LNCAP (cell line): Measurements from ENCODE around the gene NT5DC1.

Source experiments
- CTCF ChIP-seq: fragments of 450-650 bp; IDR thresholded peaks from 2 replicates; pipeline ENCODE4 v1.5.1; 2017; ENCODE audit warnings: mild to moderate bottlenecking

The NT5DC1 gene

DNA sequence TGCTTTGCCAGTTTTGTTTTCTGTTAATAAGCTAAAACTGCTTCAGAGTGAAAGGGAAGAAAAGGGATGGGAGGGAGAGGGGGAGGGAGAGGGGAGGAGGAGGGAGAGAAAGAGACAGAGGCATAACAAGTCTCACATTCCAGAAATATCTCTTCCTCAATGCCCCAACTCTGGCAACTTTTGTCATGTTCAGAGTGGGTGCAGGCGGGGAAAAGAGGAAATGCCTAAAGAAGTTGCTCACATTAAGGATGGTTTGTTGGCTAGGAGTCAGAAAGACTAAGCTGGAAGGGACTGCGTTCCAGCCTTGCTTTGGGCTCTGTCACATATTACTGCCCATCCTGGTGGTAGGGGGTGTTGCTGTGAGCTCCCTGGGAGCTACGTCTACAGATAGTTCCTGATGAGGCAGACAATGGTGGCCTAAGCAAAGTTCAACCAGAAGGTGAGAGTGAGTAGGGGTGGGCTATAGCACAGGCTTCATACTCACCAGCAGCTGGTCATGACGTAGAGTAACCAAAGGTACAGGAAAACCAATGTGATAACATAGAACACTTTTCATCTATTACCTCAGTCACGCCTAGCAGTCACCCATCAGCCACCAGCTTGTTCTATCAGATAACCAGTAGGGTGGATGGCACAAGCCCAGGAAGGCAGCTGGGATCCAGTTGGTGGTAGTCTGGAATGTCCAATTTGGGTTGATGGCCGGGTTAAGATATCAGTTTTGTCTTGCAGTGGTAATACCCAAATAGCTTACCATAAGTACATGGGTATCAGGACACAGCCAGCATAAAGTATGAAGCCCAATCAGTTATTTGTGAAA lies 151.1 kb downstream of the NT5DC1 start:
- no peak for TF ChIP-seq CTCF

DNA sequence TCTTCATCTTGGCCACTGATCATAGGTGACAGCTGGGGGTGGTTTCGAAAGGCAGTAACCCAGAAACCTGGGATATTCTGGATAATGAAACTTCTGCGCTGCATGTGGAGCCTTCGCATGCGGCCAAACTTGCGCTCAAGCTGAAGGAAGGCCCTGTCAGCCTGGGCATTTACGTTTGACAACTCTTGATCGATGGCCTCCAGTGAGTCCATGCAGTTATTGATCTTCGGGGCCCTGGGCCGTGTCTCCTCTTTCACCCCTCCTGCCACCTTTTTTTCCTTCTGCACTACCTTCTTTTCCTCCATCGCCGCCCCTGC lies 152.5 kb downstream of the NT5DC1 start:
- TF ChIP-seq CTCF = no peak

DNA sequence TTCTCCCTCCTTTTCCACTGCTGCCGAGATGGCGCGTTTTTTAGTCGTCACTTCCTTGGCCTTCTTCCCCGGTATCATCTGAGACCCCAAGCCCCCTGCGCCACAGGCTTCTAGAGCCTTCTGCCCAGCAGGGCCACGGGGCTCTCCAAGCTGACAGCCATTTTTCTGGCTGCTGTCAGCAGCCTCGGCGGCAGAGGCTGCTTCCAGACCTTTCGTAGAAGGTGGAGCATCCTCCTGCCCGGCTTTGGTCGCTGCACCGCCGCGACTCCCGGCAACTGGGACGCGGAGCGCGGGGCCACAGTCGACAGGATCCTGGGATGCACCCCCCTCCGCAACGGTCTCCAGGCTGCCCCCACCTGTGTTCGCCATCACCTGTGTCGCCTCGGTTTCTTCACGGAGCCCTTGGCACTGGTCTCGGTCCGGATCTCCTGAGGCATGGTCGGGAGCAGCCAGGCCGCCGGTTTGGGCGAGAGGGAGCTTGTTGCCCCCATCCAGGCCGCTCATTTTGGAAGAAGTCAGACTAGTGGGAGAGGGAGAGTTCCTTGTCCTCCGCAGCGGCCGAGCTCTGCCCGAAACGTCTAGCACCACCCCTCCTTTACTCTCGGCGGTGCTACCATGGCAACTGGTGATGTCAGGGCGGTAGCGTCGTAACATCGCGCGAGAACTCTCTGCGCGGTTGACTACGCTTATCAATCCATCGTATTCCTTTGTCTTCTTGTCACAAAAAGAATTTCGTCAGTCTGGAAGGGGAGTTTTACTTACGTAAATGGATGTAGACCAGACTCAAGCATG lies 153.0 kb downstream of the NT5DC1 start, which contains the start of gene TSPYL4:
TSPYL4 (minus strand) TSS at position 571 of the 792 bp plus-strand sequence; CDS start at position 504, 67 bp downstream.
- TF ChIP-seq CTCF = no peak

GRCh38 chr6:116254297-116255056 lies 153.8 kb downstream of the NT5DC1 start:
- TF ChIP-seq CTCF = no peak

- TF ChIP-seq CTCF = no peak
These were observed 154.7 kb downstream of the NT5DC1 start for GRCh38 chr6:116255246-116255800.

- TF ChIP-seq CTCF = no peak
These were observed 156.0 kb downstream of the NT5DC1 start for GRCh38 chr6:116256694-116257093.

- no peak for TF ChIP-seq CTCF
These were observed 157.9 kb downstream of the NT5DC1 start for GRCh38 chr6:116258520-116258919.
